Testis (tissue), 2 donors: Measurements from ENCODE around the gene TYROBP.

Experiments
- POLR2A ChIP-seq: fragments of 450-650 bp; IDR thresholded peaks from one replicate; pipeline ENCODE4 v1.6.1; 2017; ENCODE audit warnings: antibody characterized with exemption, mild to moderate bottlenecking, moderate library complexity
- TF ChIP-seq, protein P1 (sequence below), 3 experiments: fragments of 450-650 bp in 2 of 3; fragments of 200-600 bp in 1 of 3; sonication (generic) in 1 of 3; IDR thresholded peaks; one replicate each; pipeline ENCODE4 v1.5.1; 2016 to 2019; ENCODE audit warnings: antibody characterized with exemption in 3 of 3, mild to moderate bottlenecking in 2 of 3, moderate library complexity in 1 of 3

DNA sequence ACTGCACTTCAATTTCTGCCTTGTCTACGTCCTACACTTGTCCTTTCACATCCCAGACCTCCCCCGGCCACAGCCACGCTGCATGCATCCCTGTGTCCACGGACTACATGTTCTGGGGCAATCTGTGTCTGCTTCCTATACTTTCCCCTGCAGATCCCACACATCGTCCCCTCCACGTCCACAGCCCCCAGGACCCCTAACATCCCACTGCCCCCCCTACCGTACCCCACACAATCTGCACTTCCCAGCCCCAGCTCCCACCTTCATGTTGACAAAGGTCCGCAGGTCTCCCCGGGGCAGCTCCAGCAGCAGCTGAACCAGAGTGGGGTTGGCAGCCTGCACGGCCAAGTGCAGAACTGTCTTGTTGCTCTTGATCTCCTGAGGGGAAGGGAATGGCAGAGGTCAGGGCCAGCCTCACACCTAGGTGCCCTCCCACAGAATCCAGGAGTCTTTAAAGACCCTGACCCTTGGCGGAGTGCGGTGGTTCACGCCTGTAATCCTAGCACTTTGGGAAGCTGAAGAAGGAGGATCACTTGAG is 17.9 kb downstream of the TYROBP start:
- TF ChIP-seq POLR2A: no peak
- TF ChIP-seq, protein P1, sequence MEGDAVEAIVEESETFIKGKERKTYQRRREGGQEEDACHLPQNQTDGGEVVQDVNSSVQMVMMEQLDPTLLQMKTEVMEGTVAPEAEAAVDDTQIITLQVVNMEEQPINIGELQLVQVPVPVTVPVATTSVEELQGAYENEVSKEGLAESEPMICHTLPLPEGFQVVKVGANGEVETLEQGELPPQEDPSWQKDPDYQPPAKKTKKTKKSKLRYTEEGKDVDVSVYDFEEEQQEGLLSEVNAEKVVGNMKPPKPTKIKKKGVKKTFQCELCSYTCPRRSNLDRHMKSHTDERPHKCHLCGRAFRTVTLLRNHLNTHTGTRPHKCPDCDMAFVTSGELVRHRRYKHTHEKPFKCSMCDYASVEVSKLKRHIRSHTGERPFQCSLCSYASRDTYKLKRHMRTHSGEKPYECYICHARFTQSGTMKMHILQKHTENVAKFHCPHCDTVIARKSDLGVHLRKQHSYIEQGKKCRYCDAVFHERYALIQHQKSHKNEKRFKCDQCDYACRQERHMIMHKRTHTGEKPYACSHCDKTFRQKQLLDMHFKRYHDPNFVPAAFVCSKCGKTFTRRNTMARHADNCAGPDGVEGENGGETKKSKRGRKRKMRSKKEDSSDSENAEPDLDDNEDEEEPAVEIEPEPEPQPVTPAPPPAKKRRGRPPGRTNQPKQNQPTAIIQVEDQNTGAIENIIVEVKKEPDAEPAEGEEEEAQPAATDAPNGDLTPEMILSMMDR (IDR thresholded peaks at IDR 0.05): no peak
